Neural cell (in vitro differentiated cells): ENCODE results near the gene MEF2A.

Source experiments
- EP300 ChIP-seq: fragments of 450-650 bp; conservative IDR thresholded peaks from 2 replicates; pipeline ENCODE4 v1.6.1; 2014; ENCODE audit warnings: antibody characterized with exemption, mild to moderate bottlenecking, moderate library complexity; ENCODE audit not compliant: poor library complexity, severe bottlenecking
- EZH2 ChIP-seq: fragments of 200-600, 300-800 bp; shearing (Covaris generic), sonication (generic); IDR thresholded peaks from 2 replicates; pipeline ENCODE4 v1.6.1; 2014; ENCODE audit warnings: antibody characterized with exemption, low read length, borderline replicate concordance, mild to moderate bottlenecking; ENCODE audit not compliant: insufficient read depth, poor library complexity, severe bottlenecking
- RAD21 ChIP-seq: fragments of 450-650 bp; conservative IDR thresholded peaks from 2 replicates; pipeline ENCODE4 v1.6.1; 2014; ENCODE audit warnings: antibody characterized with exemption, mild to moderate bottlenecking, moderate library complexity
- SMC3 ChIP-seq: fragments of 450-650 bp; conservative IDR thresholded peaks from 2 replicates; pipeline ENCODE4 v1.6.1; 2014; ENCODE audit warnings: antibody characterized with exemption, mild to moderate bottlenecking, moderate library complexity; ENCODE audit not compliant: poor library complexity
- TAF1 ChIP-seq: IDR thresholded peaks from 2 replicates; pipeline ENCODE4 v1.6.1; 2012; ENCODE audit warnings: low read depth
- TF ChIP-seq, protein P1 (sequence below): fragments of 450-650 bp; IDR thresholded peaks from 2 replicates; pipeline ENCODE4 v1.5.1; 2014; ENCODE audit warnings: antibody characterized with exemption, mild to moderate bottlenecking, moderate library complexity; ENCODE audit not compliant: poor library complexity, severe bottlenecking
- TF ChIP-seq, protein P2 (sequence below): IDR thresholded peaks from 2 replicates; pipeline ENCODE4 v1.6.1; 2012; ENCODE audit warnings: borderline replicate concordance

- TF ChIP-seq, protein P1, sequence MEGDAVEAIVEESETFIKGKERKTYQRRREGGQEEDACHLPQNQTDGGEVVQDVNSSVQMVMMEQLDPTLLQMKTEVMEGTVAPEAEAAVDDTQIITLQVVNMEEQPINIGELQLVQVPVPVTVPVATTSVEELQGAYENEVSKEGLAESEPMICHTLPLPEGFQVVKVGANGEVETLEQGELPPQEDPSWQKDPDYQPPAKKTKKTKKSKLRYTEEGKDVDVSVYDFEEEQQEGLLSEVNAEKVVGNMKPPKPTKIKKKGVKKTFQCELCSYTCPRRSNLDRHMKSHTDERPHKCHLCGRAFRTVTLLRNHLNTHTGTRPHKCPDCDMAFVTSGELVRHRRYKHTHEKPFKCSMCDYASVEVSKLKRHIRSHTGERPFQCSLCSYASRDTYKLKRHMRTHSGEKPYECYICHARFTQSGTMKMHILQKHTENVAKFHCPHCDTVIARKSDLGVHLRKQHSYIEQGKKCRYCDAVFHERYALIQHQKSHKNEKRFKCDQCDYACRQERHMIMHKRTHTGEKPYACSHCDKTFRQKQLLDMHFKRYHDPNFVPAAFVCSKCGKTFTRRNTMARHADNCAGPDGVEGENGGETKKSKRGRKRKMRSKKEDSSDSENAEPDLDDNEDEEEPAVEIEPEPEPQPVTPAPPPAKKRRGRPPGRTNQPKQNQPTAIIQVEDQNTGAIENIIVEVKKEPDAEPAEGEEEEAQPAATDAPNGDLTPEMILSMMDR, result no peak
- TF ChIP-seq SMC3, result no peak
- no peak for TF ChIP-seq RAD21
- TF ChIP-seq EP300, result no peak
- TF ChIP-seq EZH2, result no peak
- TF ChIP-seq, protein P2, sequence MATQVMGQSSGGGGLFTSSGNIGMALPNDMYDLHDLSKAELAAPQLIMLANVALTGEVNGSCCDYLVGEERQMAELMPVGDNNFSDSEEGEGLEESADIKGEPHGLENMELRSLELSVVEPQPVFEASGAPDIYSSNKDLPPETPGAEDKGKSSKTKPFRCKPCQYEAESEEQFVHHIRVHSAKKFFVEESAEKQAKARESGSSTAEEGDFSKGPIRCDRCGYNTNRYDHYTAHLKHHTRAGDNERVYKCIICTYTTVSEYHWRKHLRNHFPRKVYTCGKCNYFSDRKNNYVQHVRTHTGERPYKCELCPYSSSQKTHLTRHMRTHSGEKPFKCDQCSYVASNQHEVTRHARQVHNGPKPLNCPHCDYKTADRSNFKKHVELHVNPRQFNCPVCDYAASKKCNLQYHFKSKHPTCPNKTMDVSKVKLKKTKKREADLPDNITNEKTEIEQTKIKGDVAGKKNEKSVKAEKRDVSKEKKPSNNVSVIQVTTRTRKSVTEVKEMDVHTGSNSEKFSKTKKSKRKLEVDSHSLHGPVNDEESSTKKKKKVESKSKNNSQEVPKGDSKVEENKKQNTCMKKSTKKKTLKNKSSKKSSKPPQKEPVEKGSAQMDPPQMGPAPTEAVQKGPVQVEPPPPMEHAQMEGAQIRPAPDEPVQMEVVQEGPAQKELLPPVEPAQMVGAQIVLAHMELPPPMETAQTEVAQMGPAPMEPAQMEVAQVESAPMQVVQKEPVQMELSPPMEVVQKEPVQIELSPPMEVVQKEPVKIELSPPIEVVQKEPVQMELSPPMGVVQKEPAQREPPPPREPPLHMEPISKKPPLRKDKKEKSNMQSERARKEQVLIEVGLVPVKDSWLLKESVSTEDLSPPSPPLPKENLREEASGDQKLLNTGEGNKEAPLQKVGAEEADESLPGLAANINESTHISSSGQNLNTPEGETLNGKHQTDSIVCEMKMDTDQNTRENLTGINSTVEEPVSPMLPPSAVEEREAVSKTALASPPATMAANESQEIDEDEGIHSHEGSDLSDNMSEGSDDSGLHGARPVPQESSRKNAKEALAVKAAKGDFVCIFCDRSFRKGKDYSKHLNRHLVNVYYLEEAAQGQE, result no peak
- TF ChIP-seq TAF1, result no peak
Observed at GRCh38 chr15:99703603-99704443, 138.0 kb downstream of the MEF2A start.
